H1 (cell line): ENCODE measurements around the gene SNORC.

Experiments used
- ATF2 ChIP-seq: IDR thresholded peaks from 2 replicates; pipeline ENCODE4 v1.6.1; 2012; ENCODE audit warnings: low read length, inconsistent platforms
- EP300 ChIP-seq, 2 experiments: IDR thresholded peaks; 1 replicate in 1 of 2; 2 replicates in 1 of 2; pipeline ENCODE4 v1.6.1; 2011 to 2012; ENCODE audit warnings: low read depth in 2 of 2, low read length in 2 of 2, mild to moderate bottlenecking in 2 of 2, borderline replicate concordance in 1 of 2, inconsistent platforms in 1 of 2, moderate library complexity in 1 of 2
- EZH2 ChIP-seq: fragments of 200-600 bp; sonication (generic); IDR thresholded peaks from 2 replicates; pipeline ENCODE4 v1.7.1; 2012; ENCODE audit warnings: low read depth, mild to moderate bottlenecking, moderate library complexity, low read length, inconsistent platforms; ENCODE audit not compliant: severe bottlenecking
- KDM5A ChIP-seq: fragments of 200-600 bp; IDR thresholded peaks from 2 replicates; pipeline ENCODE4 v1.7.1; 2012; ENCODE audit warnings: mild to moderate bottlenecking, low read length, inconsistent platforms, mixed read lengths
- POLR2AphosphoS5 ChIP-seq: IDR thresholded peaks from 2 replicates; pipeline ENCODE4 v1.6.1; 2011; ENCODE audit warnings: low read depth, low read length
- TF ChIP-seq, protein P1 (sequence below), 3 experiments: IDR thresholded peaks; 1 replicate in 2 of 3; 2 replicates in 1 of 3; pipeline versions ENCODE4 v1.5.1 to v1.6.1; 2011; ENCODE audit warnings: low read length in 3 of 3, mild to moderate bottlenecking in 3 of 3, inconsistent platforms in 2 of 3, low read depth in 1 of 3, moderate library complexity in 1 of 3; ENCODE audit not compliant: insufficient read depth in 1 of 3; ENCODE audit errors: control extremely low read depth in 1 of 3

- TF ChIP-seq ATF2: no peak
- TF ChIP-seq, protein P1, sequence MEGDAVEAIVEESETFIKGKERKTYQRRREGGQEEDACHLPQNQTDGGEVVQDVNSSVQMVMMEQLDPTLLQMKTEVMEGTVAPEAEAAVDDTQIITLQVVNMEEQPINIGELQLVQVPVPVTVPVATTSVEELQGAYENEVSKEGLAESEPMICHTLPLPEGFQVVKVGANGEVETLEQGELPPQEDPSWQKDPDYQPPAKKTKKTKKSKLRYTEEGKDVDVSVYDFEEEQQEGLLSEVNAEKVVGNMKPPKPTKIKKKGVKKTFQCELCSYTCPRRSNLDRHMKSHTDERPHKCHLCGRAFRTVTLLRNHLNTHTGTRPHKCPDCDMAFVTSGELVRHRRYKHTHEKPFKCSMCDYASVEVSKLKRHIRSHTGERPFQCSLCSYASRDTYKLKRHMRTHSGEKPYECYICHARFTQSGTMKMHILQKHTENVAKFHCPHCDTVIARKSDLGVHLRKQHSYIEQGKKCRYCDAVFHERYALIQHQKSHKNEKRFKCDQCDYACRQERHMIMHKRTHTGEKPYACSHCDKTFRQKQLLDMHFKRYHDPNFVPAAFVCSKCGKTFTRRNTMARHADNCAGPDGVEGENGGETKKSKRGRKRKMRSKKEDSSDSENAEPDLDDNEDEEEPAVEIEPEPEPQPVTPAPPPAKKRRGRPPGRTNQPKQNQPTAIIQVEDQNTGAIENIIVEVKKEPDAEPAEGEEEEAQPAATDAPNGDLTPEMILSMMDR (IDR thresholded peaks at IDR 0.05; ENCODE audit: control extremely low read depth in 1 of 3, insufficient read depth in 1 of 3, low read depth in 1 of 3, low read length in 3 of 3): no peak
- TF ChIP-seq KDM5A: no peak
- no peak for TF ChIP-seq POLR2AphosphoS5
- TF ChIP-seq EZH2: no peak
- TF ChIP-seq EP300 (IDR thresholded peaks at IDR 0.05; ENCODE audit: borderline replicate concordance in 1 of 2, low read depth in 2 of 2, low read length in 2 of 2): no peak
Observed at GRCh38 chr2:232870018-232870765, at the start of gene SNORC.
